ENCODE measurements around the gene TASP1. TPM values are rescaled to one million over a fixed set of nuclear protein-coding genes. Genes with fewer than 3 reads are reported as not detected.

TASP1 gene
- total and polyA plus RNA-seq, 10 of the 15 experiments (the other 5 are each of a cell fraction or from before 2014, with no cell fraction given) = 7.4 to 17.8 (median 10.5) TPM

DNA sequence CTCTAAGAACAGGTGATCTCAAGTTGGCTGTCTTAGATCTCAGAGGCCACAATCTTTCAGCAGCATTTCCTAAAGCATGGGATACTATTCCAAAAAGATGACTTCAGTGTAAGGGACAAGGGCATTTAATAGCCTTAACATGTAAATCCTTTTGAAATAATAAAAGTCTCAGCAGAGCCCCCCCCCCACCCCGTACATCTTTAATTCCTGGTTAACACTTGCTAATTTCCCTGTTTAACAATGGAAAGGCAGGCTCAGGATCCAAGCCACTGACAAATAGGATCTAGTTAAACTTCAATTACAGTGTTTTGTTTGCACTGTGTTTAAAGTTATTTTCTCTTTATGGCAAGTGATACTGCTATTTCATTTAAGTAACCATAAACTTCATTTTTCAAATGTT, 12.0 kb downstream of the TASP1 start (continued):
- TF ChIP-seq, protein P1, sequence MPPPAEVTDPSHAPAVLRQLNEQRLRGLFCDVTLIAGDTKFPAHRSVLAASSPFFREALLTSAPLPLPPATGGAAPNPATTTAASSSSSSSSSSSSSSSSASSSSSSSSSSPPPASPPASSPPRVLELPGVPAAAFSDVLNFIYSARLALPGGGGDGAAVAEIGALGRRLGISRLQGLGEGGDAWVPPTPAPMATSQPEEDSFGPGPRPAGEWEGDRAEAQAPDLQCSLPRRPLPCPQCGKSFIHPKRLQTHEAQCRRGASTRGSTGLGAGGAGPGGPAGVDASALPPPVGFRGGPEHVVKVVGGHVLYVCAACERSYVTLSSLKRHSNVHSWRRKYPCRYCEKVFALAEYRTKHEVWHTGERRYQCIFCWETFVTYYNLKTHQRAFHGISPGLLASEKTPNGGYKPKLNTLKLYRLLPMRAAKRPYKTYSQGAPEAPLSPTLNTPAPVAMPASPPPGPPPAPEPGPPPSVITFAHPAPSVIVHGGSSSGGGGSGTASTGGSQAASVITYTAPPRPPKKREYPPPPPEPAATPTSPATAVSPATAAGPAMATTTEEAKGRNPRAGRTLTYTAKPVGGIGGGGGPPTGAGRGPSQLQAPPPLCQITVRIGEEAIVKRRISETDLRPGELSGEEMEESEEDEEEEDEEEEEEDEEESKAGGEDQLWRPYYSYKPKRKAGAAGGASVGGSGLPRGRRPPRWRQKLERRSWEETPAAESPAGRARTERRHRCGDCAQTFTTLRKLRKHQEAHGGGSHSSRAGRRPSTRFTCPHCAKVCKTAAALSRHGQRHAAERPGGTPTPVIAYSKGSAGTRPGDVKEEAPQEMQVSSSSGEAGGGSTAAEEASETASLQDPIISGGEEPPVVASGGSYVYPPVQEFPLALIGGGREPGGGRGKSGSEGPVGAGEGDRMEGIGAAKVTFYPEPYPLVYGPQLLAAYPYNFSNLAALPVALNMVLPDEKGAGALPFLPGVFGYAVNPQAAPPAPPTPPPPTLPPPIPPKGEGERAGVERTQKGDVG (CRISPR knock-in tag; IDR thresholded peaks at IDR 0.05) = no peak

DNA sequence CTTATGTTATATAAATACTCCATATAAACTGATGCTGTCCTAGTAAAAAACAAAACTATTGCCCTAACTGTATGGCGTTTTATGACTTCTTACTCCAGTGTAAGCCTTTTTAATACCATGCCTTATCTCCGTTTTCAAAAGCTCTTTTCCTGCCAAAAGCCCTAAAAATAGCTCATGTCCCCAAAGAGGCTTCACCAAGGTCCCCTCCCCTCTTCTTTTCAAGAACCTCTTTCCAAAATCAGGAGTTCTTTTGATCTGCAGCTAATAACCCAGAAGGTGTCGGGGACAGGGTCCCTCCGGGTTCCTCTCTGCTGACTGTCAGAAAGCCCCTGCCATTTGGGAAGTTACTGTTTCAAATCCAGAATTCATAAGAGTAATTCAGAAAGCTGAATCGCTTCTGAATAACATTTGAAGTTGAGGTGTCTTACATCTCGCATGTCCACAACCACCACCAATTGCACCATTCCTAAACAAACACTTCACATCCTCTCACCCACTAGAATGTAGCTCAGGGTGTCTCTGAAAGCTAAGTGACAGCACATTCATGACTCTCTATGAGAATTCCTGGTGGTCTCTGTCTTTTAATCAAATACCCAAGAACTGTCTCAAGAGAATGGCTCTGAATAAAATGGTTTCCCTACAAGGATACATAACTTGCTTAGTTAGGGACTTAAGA, 13.3 kb downstream of the TASP1 start:
- RAD21 ChIA-PET (ENCODE audit: unreplicated experiment) = interaction anchor here (0.6 kb wide), 1 partner anchor 147 kb away, joined by 3 read pairs; no protein-coding TSS in a partner anchor
- Histone ChIP-seq H4K20me1 (ENCODE audit: control insufficient read depth, insufficient read depth) (no peaks in the 10 kb centered on the region), H3K4me2 (ENCODE audit: control insufficient read depth, insufficient read depth) (no peak overlapping the region), H3K79me2 (ENCODE audit: control insufficient read depth, insufficient read depth, low read length) (no peaks in the 10 kb centered on the region), H3K36me3 (ENCODE audit: control insufficient read depth in 2 of 2, insufficient read depth in 2 of 2, low read length in 1 of 2) (peaks cover 0 to 2% of the 10 kb centered on the region in 2 experiments; a peak in 3 of 4 replicates), H2AFZ (ENCODE audit: control insufficient read depth, low read depth, low read length) (no peak overlapping the region), H3K9me3 (replicated peaks; ENCODE audit: control insufficient read depth, insufficient read depth, low read length) (no peaks in the 10 kb centered on the region), H3K9ac (ENCODE audit: control insufficient read depth, insufficient read depth, low read length) (no peak overlapping the region), H3K4me1 (ENCODE audit: control insufficient read depth, insufficient read depth, low read length) (no peaks in the 10 kb centered on the region), H3K27ac (ENCODE audit: control insufficient read depth, insufficient read depth) (no peak overlapping the region), H3K27me3 (replicated peaks in 1 of 2; ENCODE audit: control insufficient read depth in 2 of 2, insufficient read depth in 2 of 2, low read length in 1 of 2) (no peaks in the 10 kb centered on the region), H3K4me3 (no peak overlapping the region)
- FAIRE-seq (no peak), ATAC-seq (no peak), DNase-seq (ENCODE audit: low read depth, low spot score) (no peak)
- CTCF ChIA-PET = interaction anchor here (2.1 kb wide), 1 partner anchor 18 kb away, joined by 4 read pairs; no protein-coding TSS in a partner anchor
- no TSS peak for BruUV-seq (replicated peaks)
- POLR2A ChIA-PET = interaction anchor here (0.6 kb wide), 1 partner anchor 159 kb away, joined by 6 read pairs; no protein-coding TSS in a partner anchor
- SMC1A ChIA-PET (ENCODE audit: uncharacterized antibody, unreplicated experiment) = interaction anchor here (0.6 to 1.8 kb wide), 5 partner anchors 11 to 509 kb away, joined by 3 to 7 read pairs (median 3); no protein-coding TSS in a partner anchor
- in situ Hi-C loops (cut with MboI) = no loop called here
- intact Hi-C loops (cut with micrococcal nuclease; ENCODE audit: unreplicated experiment) = no loop called here
- 37% methylated on average over 6 of the region's 6 CpGs for WGBS (ENCODE audit: insufficient coverage, insufficient replicate concordance, low lambda C conversion rate, missing lambda C conversion rate)
- TF ChIP-seq, protein P2, sequence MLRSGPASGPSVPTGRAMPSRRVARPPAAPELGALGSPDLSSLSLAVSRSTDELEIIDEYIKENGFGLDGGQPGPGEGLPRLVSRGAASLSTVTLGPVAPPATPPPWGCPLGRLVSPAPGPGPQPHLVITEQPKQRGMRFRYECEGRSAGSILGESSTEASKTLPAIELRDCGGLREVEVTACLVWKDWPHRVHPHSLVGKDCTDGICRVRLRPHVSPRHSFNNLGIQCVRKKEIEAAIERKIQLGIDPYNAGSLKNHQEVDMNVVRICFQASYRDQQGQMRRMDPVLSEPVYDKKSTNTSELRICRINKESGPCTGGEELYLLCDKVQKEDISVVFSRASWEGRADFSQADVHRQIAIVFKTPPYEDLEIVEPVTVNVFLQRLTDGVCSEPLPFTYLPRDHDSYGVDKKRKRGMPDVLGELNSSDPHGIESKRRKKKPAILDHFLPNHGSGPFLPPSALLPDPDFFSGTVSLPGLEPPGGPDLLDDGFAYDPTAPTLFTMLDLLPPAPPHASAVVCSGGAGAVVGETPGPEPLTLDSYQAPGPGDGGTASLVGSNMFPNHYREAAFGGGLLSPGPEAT (IDR thresholded peaks at IDR 0.05; ENCODE audit: low read depth) = no peak
- TF ChIP-seq NRF1 (conservative IDR thresholded peaks at IDR 0.05; ENCODE audit: low read depth, low read length) (no peak), BRCA1 (IDR thresholded peaks at IDR 0.05; ENCODE audit: low read depth, low read length) (no peak), RB1 (IDR thresholded peaks at IDR 0.05; ENCODE audit: borderline replicate concordance) (no peak), EZH2 (IDR thresholded peaks at IDR 0.05; ENCODE audit: borderline replicate concordance, control insufficient read depth, low read depth, low read length) (no peak), NFYA (IDR thresholded peaks at IDR 0.05; ENCODE audit: borderline replicate concordance, low read depth, low read length) (no peak), SMARCA5 (IDR thresholded peaks at IDR 0.05) (no peak), CHD2 (IDR thresholded peaks at IDR 0.05; ENCODE audit: borderline replicate concordance, low read depth, low read length) (no peak), FOS (IDR thresholded peaks at IDR 0.05; ENCODE audit: borderline replicate concordance, extremely low read depth, insufficient read length) (no peak), POLR2AphosphoS5 (IDR thresholded peaks at IDR 0.05; ENCODE audit: low read length) (no peak), ZNF384 (IDR thresholded peaks at IDR 0.05; ENCODE audit: borderline replicate concordance, low read depth, low read length) (no peak), IKZF1 (conservative IDR thresholded peaks at IDR 0.05) (no peak)
- TF ChIP-seq, protein P3, sequence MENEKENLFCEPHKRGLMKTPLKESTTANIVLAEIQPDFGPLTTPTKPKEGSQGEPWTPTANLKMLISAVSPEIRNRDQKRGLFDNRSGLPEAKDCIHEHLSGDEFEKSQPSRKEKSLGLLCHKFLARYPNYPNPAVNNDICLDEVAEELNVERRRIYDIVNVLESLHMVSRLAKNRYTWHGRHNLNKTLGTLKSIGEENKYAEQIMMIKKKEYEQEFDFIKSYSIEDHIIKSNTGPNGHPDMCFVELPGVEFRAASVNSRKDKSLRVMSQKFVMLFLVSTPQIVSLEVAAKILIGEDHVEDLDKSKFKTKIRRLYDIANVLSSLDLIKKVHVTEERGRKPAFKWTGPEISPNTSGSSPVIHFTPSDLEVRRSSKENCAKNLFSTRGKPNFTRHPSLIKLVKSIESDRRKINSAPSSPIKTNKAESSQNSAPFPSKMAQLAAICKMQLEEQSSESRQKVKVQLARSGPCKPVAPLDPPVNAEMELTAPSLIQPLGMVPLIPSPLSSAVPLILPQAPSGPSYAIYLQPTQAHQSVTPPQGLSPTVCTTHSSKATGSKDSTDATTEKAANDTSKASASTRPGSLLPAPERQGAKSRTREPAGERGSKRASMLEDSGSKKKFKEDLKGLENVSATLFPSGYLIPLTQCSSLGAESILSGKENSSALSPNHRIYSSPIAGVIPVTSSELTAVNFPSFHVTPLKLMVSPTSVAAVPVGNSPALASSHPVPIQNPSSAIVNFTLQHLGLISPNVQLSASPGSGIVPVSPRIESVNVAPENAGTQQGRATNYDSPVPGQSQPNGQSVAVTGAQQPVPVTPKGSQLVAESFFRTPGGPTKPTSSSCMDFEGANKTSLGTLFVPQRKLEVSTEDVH (IDR thresholded peaks at IDR 0.05; ENCODE audit: low read depth, partially characterized antibody) = no peak

All from GM12878 (cell line).